Pancreas (tissue), 10 donors: ENCODE data around the gene PRKCB. TPM values are rescaled to one million over a fixed set of nuclear protein-coding genes. Genes with fewer than 3 reads are reported as not detected.
A peak's percentile ranks its signal among the peaks of the same experiment; 100 is the strongest.

Experiments used
- ATAC-seq, 4 donors: fragments of 200-7000 bp; cut with Tn5 transposase; one replicate each; pipeline versions ENCODE4 v1.8.0 to v1.9.1; 2020; ENCODE audit warnings: mild to moderate bottlenecking in 4 of 4, moderate library complexity in 4 of 4
- DNase-seq, 6 donors: peaks; one replicate each; pipeline ENCODE4 v3.0.0-alpha.2; 2020
- FAIRE-seq: peaks from 2 replicates; lab custom pipeline; 2012; peaks lifted over from hg19 to GRCh38; lab: Jason Lieb, UNC
- H3K27ac ChIP-seq, 4 donors: fragments of 200-600 bp; sonication (generic); 1 replicate in 3 of 4; 2 replicates in 1 of 4; pipeline versions ENCODE4 v1.5.0 to v1.8.0; 2020
- H3K27me3 ChIP-seq, 4 donors: fragments of 200-600 bp; one replicate each; pipeline ENCODE4 v1.8.0; 2021
- H3K36me3 ChIP-seq, 3 donors: fragments of 200-600 bp; sonication (generic) in 1 of 3; one replicate each; pipeline versions ENCODE4 v1.5.0 to v1.8.0; 2020 to 2021
- H3K4me1 ChIP-seq, 3 donors: fragments of 200-600 bp; one replicate each; pipeline ENCODE4 v1.8.0; 2021
- H3K4me3 ChIP-seq, 4 donors: fragments of 200-600 bp; sonication (generic) in 2 of 4; one replicate each; pipeline versions ENCODE4 v1.5.0 to v1.8.0; 2020 to 2021
- H3K9me3 ChIP-seq, 4 donors: fragments of 200-600 bp; one replicate each; pipeline ENCODE4 v1.8.0; 2021
- WGBS, 2 donors: extraction: QIAGEN DNeasy Blood & Tissue Kit; methylation state at CpG; one replicate each; pipeline ENCODE4 v1.1.7; 2013; 5-methylcytosine and 5-hydroxymethylcytosine counted together
- intact Hi-C, 3 donors: fragments of 100-400 bp; cut with DNase I; formaldehyde crosslinking; loops; one replicate each; pipeline versions ENCODE4 v1.11.1 to v1.14.2; 2022
- polyA plus RNA-seq, 2 donors: library from polyadenylated mRNA; stranded (reverse); fragments of 200-250 nt; gene quantifications; one replicate each; pipeline ENCODE4 v1.2.3, GENCODE V29; 2013
- total RNA-seq, 6 donors: library from RNA; stranded (reverse); fragmentation: NEBNext Ultra II Directional in 4 of 6; extraction: Animal tissue kit (Norgen Biotek cat#: 25700) in 4 of 6; gene quantifications; one replicate each; pipeline versions ENCODE4 v1.2.1 to v1.2.4, GENCODE V29; 2021 to 2023
- TF ChIP-seq, protein P1 (sequence below), 4 donors: fragments of 200-600 bp; sonication (generic) in 3 of 4; IDR thresholded peaks; one replicate each; pipeline versions ENCODE4 v1.5.0 to v1.8.0; 2021; ENCODE audit warnings: antibody characterized with exemption in 4 of 4
- donor health status: healthy with polysubstance abuse.
- donor health status: DM: no; HTN: no; CAD: no; lungs with moderate emphysema.
- donor health status: DM: no; HTN: no; CAD: no.
- donor health status: control.
- donor health status: control.
- donor health status: Bipolar disorder and iron deficiency.
- donor health status: DM: yes; HTN: yes; CAD: no.
- donor health status: DM: no; HTN: no; CAD: no.
- donor health status: DM: no; HTN: no; CAD: no.
- donor health status: DM: yes; HTN: yes; CAD: no.

PRKCB gene
- total and polyA plus RNA-seq, 8 donors, result 0.19 to 4.3 (median 0.61) TPM

DNA sequence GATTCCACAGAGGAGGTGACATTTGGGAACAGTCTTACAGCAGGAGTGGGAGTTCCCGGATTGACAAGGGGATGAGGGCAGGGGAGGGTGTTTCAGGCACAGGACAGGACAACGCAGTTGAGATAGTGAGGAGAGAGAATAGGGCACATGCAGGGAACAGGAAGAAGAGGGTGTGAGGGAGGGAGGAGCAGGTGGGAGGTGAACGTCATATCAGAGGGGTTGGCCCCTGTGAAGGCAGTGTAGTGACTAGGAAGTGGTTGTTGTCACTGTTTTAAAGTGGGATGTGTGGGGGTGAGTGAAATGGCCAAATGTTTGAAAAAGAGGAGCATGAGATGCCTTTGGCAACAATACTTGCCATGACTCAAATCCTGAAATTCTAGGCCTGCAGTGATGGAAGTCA lies 12.2 kb downstream of the PRKCB start:
- H3K27ac ChIP-seq, result no peak overlapping the region
- TF ChIP-seq, protein P1, sequence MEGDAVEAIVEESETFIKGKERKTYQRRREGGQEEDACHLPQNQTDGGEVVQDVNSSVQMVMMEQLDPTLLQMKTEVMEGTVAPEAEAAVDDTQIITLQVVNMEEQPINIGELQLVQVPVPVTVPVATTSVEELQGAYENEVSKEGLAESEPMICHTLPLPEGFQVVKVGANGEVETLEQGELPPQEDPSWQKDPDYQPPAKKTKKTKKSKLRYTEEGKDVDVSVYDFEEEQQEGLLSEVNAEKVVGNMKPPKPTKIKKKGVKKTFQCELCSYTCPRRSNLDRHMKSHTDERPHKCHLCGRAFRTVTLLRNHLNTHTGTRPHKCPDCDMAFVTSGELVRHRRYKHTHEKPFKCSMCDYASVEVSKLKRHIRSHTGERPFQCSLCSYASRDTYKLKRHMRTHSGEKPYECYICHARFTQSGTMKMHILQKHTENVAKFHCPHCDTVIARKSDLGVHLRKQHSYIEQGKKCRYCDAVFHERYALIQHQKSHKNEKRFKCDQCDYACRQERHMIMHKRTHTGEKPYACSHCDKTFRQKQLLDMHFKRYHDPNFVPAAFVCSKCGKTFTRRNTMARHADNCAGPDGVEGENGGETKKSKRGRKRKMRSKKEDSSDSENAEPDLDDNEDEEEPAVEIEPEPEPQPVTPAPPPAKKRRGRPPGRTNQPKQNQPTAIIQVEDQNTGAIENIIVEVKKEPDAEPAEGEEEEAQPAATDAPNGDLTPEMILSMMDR (IDR thresholded peaks at IDR 0.05), result no peak
- no peaks in the 10 kb centered on the region for H3K27me3 ChIP-seq
- FAIRE-seq, result no peak
- no peaks in the 10 kb centered on the region for H3K9me3 ChIP-seq
- no peaks in the 10 kb centered on the region for H3K4me1 ChIP-seq
- H3K4me3 ChIP-seq, result no peak overlapping the region
- no peaks in the 10 kb centered on the region for H3K36me3 ChIP-seq
- intact Hi-C loops, result no loop called here
- ATAC-seq, result no peak
- WGBS, 2 donors, result 38 to 53% methylated on average over 3 of the region's 3 CpGs
- no peak for DNase-seq

DNA sequence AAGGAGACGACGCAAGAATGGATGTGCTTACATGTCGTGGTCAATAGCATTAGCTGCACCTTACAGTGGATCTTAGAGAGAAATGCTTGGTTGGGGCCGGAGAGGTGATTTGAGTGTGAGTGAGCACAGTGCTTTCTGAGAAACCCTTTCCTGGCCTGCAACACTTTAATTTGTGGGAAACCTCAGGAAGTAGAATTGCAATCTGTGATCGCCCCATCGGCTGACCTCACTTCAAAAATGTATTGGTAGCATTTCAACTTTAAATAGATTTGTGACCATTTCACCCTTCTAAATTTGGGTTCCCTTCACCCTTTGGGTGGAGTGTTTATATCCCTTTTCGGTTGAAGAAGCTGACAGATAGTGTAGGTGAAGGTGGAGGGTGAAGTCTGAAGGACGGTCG lies 13.2 kb downstream of the PRKCB start:
- H3K9me3 ChIP-seq, result no peaks in the 10 kb centered on the region
- ATAC-seq, result no peak
- no peak overlapping the region for H3K4me3 ChIP-seq
- H3K27me3 ChIP-seq, result no peaks in the 10 kb centered on the region
- no peak for DNase-seq
- no peak for FAIRE-seq
- intact Hi-C loops, result no loop called here
- no peaks in the 10 kb centered on the region for H3K4me1 ChIP-seq
- H3K27ac ChIP-seq, result no peak overlapping the region
- 51 to 62% methylated on average over 9 of the region's 9 CpGs for WGBS, 2 donors
- TF ChIP-seq, protein P1 (IDR thresholded peaks at IDR 0.05), result no peak
- no peaks in the 10 kb centered on the region for H3K36me3 ChIP-seq

DNA sequence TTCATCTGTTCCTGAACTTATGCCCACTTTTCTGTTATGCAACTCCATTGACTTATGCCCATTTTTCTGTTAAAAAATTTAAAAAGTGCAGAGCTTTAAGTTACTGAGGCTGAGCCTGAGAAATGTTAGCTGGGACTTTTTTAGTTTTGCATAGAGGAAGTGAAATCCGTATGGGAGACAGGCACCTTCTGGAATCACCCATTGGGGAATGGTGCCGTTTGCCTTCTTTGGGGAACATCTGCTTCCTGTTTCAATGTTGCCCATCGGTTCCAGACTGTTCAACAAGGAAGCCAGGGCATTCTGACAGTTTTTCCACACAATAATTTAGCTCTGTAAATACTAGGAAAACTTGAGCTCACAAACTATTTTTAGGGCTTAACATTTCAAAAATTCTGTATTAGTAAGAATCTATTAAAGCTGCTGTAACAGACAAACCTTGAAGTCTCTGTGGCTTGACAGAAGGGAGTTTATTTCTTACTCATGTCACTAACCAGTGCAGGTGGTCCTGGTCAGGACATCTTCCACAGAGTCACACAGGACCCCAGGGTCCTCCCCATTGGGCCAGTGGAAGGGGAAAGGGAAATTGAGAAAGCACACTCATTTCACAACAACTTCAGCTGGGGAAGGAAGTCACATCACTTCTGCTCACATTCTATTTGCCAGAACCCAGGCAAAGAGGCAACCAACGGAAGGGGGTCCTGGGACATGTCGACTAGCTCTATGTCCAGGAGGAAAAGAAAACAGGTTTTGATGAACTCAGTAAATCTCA lies 17.2 kb downstream of the PRKCB start:
- Histone ChIP-seq H3K9me3 (no peaks in the 10 kb centered on the region), H3K27me3 (no peaks in the 10 kb centered on the region), H3K27ac (no peak overlapping the region), H3K4me1 (no peaks in the 10 kb centered on the region), H3K36me3 (no peaks in the 10 kb centered on the region), H3K4me3 (no peak overlapping the region)
- no peak for DNase-seq
- ATAC-seq, result no peak
- TF ChIP-seq, protein P1 (IDR thresholded peaks at IDR 0.05), result no peak
- no peak for FAIRE-seq
- intact Hi-C loops, result no loop called here
- WGBS, 2 donors, result 27 to 38% methylated on average over 5 of the region's 5 CpGs

DNA sequence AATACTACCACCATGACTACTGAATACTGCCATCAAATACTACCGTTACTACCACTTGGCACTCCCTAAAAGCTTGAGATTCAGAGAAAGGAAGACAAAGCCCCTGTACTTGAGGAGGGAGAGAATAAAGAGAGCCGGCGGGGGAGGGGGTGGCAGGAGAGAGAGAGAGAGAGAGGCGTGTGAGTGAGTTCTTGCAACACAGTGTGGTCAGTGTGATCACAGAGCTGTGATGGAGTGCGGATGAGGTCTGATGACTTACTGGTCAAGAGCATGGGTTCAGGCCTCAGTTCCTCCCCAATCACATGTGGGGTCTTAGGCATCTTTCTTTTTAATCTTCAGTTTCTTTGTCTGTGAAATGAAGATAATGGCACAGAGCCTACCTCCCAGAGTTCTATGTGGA lies 19.2 kb downstream of the PRKCB start:
- Histone ChIP-seq H3K9me3 (no peaks in the 10 kb centered on the region), H3K27ac (no peak overlapping the region), H3K4me1 (no peaks in the 10 kb centered on the region), H3K4me3 (no peak overlapping the region), H3K27me3 (peaks cover 0 to 4% (median 0%) of the 10 kb centered on the region in 4 donors), H3K36me3 (no peaks in the 10 kb centered on the region)
- TF ChIP-seq, protein P1 (IDR thresholded peaks at IDR 0.05), result no peak
- ATAC-seq (peak in 1 of 4 donors; percentile 24), FAIRE-seq (no peak), DNase-seq (no peak)
- 49 to 53% methylated on average over 5 of the region's 5 CpGs for WGBS, 2 donors
- intact Hi-C loops, result no loop called here

DNA sequence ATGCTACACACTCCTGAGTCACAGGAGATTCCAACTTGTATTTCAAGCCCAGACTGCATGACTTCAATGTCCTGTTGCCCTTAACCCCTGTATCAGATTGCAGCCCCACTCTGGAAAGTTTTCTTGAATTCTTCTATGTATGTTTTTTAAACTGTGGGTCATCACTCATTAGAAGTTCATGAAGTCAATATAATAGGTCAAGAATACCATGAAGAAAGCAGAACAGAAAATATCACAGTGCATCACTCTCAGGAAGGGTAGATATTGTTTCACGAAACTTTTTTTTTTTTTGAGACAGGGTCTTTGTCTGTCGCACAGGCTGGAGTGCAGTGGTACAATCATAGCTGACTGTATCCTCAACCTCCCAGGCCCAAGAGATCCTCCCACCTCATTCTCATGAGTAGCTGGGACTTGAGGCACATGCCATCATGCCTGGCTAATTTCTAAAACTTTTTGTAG lies 20.5 kb downstream of the PRKCB start:
- H3K4me1 ChIP-seq, result no peaks in the 10 kb centered on the region
- H3K4me3 ChIP-seq, result no peak overlapping the region
- WGBS, 2 donors, result 53 to 66% methylated on average over 2 of the region's 2 CpGs
- ATAC-seq (no peak), FAIRE-seq (no peak), DNase-seq (no peak)
- intact Hi-C loops, result no loop called here
- H3K9me3 ChIP-seq, result no peaks in the 10 kb centered on the region
- no peak overlapping the region for H3K27ac ChIP-seq
- peaks cover 0 to 6% (median 0%) of the 10 kb centered on the region in 4 donors for H3K27me3 ChIP-seq
- no peaks in the 10 kb centered on the region for H3K36me3 ChIP-seq
- TF ChIP-seq, protein P1 (IDR thresholded peaks at IDR 0.05), result no peak
